ENCODE data around the gene AGAP3. TPM values are rescaled to one million over a fixed set of nuclear protein-coding genes. Genes with fewer than 3 reads are reported as not detected.

Gene AGAP3
- total RNA-seq, 1 donor from 2014 or later: 152 TPM

DNA sequence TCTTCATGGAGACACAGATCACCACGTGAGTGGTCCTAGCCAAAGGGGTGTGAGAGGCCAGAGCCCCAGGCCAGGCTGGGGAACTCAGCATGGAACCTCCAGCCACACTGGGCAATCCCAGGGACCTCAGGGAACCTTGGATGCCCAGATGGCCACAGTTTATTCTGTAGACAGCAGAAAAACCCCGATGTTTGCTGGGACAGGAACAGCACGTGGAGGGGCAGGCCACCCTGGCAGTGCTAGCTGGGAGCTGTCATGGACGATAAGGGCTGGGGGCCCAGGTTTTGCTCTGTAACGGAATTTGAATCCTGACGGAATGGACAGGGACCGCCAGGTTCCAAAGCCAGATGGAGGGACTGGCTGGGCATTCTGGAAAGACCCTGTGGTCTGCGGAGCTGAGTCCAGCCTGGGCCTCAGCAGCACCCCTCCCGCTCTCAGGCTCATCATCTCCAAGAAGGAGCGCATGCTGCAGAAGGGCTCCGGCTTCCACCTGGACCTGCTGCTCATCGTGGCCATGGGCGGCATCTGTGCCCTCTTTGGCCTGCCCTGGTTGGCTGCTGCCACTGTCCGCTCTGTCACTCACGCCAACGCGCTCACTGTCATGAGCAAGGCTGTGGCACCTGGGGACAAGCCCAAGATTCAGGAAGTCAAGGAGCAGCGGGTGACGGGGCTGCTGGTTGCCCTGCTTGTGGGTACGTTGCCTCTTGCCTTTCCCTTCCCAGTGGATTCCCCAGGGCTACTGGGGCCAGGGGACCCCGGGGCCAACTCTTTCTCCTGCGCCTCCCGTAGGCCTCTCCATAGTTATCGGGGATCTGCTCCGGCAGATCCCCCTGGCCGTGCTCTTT, 11.2 kb upstream of the AGAP3 start:
- H3K4me1 ChIP-seq: peaks cover 15% of the 10 kb centered on the region
- TF ChIP-seq, protein P1, sequence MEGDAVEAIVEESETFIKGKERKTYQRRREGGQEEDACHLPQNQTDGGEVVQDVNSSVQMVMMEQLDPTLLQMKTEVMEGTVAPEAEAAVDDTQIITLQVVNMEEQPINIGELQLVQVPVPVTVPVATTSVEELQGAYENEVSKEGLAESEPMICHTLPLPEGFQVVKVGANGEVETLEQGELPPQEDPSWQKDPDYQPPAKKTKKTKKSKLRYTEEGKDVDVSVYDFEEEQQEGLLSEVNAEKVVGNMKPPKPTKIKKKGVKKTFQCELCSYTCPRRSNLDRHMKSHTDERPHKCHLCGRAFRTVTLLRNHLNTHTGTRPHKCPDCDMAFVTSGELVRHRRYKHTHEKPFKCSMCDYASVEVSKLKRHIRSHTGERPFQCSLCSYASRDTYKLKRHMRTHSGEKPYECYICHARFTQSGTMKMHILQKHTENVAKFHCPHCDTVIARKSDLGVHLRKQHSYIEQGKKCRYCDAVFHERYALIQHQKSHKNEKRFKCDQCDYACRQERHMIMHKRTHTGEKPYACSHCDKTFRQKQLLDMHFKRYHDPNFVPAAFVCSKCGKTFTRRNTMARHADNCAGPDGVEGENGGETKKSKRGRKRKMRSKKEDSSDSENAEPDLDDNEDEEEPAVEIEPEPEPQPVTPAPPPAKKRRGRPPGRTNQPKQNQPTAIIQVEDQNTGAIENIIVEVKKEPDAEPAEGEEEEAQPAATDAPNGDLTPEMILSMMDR (IDR thresholded peaks at IDR 0.05): no peak
- H3K27me3 ChIP-seq: no peaks in the 10 kb centered on the region
- no peaks in the 10 kb centered on the region for H3K9me3 ChIP-seq
- H3K36me3 ChIP-seq: peaks cover 65% of the 10 kb centered on the region
- intact Hi-C loops (cut with DNase I): no loop called here
- no peak overlapping the region for H3K27ac ChIP-seq
- no peak for ATAC-seq
- H3K4me3 ChIP-seq: no peak overlapping the region
- peak; percentile 56 for DNase-seq

DNA sequence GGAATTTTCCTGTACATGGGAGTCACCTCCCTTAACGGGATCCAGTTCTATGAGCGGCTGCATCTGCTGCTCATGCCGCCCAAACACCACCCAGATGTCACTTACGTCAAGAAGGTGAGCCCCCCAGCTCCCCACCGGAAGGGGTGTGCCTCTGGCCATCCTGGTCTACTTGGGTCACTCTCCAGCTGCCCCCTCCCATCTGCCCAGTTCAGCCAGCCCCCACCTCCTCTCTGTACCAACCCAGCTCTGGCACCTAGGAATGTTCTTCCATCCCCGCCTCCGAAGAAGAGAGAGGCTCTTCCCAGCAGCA, 10.7 kb upstream of the AGAP3 start:
- Histone ChIP-seq H3K27me3 (no peaks in the 10 kb centered on the region), H3K4me1 (peaks cover 15% of the 10 kb centered on the region), H3K27ac (no peak overlapping the region), H3K9me3 (no peaks in the 10 kb centered on the region), H3K36me3 (peaks cover 59% of the 10 kb centered on the region), H3K4me3 (no peak overlapping the region)
- DNase-seq: peak; percentile 51
- intact Hi-C loops (cut with DNase I): no loop called here
- ATAC-seq: no peak
- TF ChIP-seq, protein P1 (IDR thresholded peaks at IDR 0.05): no peak

DNA sequence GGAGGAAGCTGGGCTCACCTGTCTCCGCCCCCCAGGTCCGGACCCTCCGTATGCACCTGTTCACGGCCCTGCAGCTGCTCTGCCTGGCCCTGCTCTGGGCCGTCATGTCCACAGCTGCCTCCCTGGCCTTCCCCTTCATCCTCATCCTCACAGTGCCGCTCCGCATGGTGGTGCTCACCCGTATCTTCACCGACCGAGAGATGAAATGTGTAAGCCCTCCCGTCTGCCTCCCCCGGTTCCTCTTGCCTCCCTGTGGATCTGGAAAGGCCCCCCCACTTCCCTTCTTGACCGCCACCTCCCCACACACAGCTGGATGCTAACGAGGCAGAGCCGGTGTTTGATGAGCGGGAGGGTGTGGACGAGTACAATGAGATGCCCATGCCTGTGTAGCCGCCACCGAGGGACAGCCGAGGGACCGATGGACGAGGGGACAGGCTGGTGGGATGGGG, 10.3 kb upstream of the AGAP3 start:
- ATAC-seq (no peak), DNase-seq (peak; percentile 46)
- TF ChIP-seq, protein P1 (IDR thresholded peaks at IDR 0.05): no peak
- Histone ChIP-seq H3K4me1 (peaks cover 17% of the 10 kb centered on the region), H3K27me3 (no peaks in the 10 kb centered on the region), H3K9me3 (no peaks in the 10 kb centered on the region), H3K4me3 (no peak overlapping the region), H3K36me3 (peaks cover 55% of the 10 kb centered on the region), H3K27ac (no peak overlapping the region)
- intact Hi-C loops (cut with DNase I): no loop called here

DNA sequence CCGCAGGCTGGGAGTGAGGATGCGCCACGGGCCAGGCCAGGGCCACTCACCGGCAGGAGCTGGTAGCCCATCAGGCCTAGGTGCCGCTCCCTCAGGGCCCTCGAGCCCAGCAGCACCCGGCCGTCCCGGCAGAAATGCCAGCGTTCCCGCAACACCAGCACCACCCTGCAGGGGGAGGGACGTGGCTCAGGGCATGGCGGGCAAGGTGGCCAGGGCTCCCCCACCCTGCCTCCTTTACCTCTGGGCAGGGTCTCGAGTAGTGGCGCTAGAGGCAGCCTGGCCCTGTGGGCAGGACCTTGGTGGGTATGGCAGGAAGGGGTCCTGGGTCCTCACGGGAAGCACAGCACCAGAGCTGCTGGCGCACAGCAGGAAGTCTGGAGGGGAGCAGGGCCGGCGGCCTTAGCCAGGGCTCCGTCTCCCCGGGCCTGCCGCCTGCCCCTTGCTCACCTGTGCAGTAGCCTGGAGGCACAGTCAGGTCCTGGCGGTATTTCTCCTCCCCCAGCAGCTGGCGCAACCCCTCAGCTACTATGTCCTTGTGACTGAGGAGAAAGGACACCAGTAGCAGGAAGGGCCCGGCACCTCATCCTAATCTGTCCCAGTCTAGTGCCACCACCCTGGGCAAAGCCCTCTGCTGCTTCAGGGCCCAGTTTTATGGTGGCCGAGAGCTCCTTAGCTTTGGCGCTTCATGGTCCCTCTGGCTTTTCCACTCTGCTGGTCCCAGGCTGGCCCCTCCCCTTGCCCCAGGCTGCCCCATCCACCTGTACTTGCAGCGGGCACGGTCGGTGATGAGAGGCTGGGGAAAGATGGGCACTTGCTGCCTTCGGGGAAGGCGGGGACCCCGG, 9.2 kb upstream of the AGAP3 start:
- Histone ChIP-seq H3K4me3 (no peak overlapping the region), H3K36me3 (peaks cover 45% of the 10 kb centered on the region), H3K9me3 (no peaks in the 10 kb centered on the region), H3K27me3 (no peaks in the 10 kb centered on the region), H3K4me1 (peaks cover 28% of the 10 kb centered on the region), H3K27ac (no peak overlapping the region)
- intact Hi-C loops (cut with DNase I): no loop called here
- ATAC-seq (no peak), DNase-seq (peak; percentile 65)
- TF ChIP-seq, protein P1 (IDR thresholded peaks at IDR 0.05): no peak

DNA sequence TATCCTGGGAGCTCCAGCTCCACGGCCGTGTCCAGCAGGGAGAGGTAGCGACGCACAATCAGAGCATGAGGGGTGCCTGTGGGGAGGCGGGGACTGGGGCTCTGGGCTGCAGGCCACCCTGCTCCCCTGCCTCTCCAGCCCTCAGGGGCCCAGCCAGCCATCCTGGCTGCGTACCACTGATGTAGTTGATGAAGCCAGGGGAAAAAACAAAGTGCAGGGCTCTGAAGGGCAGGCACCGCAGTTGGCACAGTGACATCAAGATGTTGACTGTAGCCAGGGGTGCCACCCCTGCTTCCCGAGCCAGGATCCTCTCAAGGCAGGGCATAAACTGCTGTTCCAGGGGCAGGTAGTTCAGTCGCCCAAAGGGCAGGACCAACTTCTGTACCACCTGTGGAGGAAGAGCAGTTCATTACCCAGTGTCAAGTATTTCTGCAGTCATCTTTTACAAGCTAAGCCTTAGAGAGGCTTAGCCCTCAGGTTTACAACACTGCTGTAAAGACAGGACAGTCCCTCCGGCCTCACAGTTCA, 8.5 kb upstream of the AGAP3 start:
- Histone ChIP-seq H3K36me3 (peaks cover 38% of the 10 kb centered on the region), H3K9me3 (no peaks in the 10 kb centered on the region), H3K4me3 (no peak overlapping the region), H3K4me1 (peaks cover 35% of the 10 kb centered on the region), H3K27ac (no peak overlapping the region), H3K27me3 (no peaks in the 10 kb centered on the region)
- intact Hi-C loops (cut with DNase I): no loop called here
- no peak for DNase-seq
- ATAC-seq: no peak
- TF ChIP-seq, protein P1 (IDR thresholded peaks at IDR 0.05): no peak
